HG02798 (cell line): ENCODE measurements around the gene THSD7A.

ENCODE experiments used
- ATAC-seq: cut with Tn5 transposase; IDR thresholded peaks from one replicate; pipeline ENCODE4 v1.9.1; 2021; ENCODE audit warnings: mild to moderate bottlenecking; ENCODE audit not compliant: unreplicated experiment, poor library complexity

Gene THSD7A

DNA sequence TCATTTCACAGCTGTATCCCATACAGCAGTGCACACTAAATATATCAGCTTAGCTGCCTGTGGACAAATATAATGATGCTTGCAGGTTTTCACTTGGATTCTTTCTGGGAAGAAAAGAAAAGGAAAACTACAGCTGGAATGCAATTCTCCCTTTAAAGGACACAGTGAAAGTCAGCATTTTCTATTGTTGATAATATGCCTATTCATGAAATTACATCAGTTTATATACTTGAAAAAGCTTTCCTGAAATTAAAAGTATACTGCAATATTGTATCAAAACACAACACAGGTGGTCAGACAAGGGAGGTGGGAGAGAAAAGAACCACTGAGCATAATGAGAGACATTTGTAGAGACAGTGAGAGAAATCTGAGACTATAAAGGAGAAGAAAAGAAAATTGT lies 20.3 kb downstream of the THSD7A start:
- ATAC-seq, result no peak

DNA sequence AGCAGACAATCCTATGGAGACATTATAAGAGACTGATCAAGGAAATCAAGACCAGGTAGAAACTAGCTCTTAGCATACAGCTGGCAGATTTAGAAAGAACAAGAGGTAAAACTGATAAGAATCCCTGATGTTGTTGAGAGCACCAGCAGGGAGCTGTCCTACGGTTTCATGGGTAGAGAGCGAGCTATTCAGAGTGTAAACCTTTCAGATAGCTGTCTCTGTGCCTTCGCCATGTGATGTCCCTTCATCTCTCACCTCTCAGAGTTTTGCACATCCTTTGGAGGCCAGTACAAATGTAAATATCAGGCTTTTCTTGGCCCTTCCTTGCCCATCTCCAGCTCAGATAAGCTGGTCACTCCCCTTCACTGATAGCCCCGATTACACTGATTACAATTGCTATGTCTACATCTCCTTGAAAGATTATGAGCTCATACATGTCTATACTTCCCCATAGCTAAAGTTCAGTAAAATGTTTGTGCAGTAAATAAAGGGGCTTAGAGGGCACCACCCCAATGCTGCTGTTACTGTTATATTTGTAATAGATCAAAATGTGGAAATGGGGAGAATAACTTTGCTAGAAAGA lies 21.9 kb downstream of the THSD7A start:
- ATAC-seq, result no peak

DNA sequence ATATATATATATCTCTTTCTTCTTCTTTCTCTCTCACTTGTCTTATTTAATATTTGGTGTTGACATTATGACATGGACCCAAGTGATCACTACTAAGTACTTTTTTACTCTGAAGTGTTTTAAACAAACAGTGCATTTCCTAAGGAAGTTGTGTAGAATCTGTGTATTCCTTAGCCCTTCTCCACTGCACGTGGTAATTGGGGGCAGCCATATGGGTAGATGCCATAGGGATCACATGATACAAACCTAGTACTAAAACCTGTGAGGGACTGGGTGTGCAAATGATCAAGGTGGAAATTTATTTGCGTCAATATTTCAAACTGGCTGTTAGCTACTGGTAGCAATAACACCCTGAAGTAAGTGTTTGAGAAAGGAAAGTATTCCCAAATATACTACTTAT lies 25.0 kb downstream of the THSD7A start:
- no peak for ATAC-seq

DNA sequence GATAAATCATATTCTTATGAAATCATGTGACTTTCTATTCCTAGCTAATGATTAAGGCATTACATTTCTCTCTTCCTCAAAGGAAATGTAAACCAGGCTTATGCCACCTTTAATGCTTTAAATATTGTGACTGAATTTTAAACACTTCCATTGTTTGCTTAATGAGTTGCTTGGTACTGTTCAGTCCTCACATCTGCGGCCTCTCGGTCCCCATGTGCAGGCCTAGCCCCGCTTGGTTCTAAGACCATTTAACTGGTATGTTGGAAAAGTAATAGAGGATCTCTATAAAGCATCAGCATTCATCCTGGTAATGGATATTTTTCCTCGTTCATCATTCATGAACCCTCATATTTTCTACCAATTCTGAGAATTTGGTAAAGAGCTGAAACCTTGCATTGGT lies 27.4 kb downstream of the THSD7A start:
- ATAC-seq, result no peak

DNA sequence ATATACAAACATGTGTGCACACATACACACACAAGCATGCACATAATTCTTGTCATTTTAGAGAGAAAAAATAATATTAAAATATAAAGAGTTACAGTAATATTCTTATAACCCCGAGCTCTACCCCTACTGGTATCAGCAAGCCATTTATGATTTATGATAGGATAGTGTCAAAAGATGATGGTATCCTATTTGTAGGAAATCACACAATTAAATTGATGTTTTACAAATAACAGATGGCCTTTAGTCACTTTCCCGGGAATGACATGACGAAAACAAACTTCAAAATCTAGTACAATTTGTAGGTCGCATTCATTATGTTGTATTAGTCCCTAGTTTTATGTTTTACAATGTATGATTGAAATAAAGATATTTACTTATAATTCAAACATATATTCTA lies 36.8 kb downstream of the THSD7A start:
- no peak for ATAC-seq

DNA sequence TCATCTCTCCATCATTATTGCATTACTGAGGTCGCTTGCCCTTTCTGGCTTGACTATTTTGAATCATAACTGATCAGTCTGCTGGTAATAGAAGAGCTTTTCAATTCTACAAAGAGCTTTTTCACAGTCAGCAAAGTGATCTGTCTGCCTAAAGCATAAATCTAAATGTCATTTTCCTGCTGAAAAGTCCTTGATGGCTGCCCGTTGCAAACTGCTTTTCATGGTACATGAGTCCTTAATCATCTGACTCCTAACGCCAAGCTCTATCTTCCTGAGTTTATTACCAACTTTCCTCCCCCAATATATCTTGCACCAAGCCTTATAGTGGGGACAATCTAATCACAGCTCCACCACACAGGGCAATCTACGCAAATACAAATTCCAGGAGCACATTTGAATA lies 39.8 kb downstream of the THSD7A start:
- no peak for ATAC-seq

DNA sequence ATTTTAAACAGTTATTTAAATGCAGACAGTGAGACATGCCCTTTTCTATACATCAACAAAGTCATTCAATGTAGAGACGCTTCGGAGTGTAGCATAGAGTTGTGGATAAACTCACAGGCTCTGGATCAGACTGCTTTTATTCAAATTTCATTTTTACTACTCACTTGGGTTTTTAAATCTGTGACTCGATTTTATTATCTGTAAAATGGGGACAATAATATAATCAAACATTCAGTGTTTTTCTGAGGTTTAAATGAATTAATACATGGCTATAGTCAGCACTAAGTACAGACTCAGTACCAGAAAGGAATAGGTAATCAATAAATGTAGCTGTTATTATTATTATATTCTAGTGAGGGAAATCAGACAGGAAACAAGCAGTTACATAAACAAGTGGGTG lies 43.4 kb downstream of the THSD7A start:
- ATAC-seq, result no peak

DNA sequence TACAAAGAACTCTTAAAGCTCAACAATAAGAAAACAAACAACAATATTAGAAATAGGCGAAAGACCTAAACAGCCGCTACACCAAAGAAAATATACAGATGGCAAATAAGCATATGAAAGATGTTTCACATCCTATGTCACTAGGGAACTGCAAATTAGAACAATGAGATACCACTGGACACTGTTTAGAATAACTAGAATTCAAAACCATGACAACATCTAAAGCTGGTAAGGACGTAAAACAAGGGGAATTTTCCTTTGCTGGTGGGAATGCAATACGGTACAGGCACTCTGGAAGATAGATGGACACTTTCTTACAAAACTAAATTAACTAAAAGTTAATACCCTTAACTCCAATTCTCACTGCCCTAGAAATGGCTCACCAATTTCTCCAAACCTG lies 44.5 kb downstream of the THSD7A start:
- ATAC-seq, result no peak

DNA sequence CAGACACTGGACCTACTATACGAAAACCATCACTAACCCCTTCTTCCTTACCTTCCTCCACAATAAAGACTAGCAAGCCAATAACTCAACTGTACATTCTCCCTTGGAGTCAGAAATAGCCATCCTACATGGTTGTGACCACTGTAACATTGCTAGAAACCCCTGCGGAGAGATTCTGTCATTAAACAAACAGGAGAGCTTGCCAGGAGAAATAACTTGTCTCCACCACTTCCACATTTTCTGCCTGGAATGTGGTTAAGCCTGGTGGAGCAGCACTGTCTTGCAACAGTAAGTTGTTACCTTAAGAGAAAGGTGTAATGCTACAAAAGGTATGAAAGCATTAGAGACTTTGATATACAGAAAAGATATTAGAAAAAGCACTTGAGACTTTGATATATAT lies 45.8 kb downstream of the THSD7A start:
- ATAC-seq, result no peak

DNA sequence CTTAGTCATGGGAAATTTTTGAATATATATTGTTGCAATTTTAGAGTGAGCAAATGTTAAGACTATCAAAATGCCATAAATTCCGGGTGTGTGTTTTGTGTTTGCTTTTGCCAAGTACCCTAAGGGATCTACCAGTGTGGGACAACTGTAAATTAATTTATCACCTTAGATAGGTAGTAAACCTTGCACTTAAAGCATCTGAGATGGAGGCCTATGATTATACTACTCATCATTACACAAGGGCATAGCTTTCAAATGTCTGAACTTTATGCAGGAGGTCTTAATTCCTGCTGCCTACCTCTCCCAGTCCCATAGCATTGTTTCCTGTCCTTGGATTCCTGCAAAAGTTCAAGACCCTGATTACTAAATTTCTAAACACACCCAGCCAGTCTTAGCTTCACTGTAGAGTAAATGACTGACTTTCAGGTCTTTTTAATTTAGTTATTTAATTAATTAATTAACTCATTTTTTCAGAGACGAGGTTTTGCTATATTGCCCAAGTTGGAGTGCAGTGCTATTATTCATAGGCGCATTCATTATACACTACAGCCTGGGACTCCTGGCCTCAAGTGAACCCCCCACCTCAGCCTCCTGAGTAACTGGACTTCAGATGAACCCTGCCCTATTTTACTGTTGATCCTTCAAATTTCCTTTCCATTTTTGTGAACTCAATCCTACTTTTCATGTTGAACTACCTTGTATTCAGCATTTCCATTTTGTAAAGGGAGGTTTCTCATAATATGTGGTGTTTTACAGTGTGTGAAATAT lies 47.0 kb downstream of the THSD7A start:
- ATAC-seq, result no peak

DNA sequence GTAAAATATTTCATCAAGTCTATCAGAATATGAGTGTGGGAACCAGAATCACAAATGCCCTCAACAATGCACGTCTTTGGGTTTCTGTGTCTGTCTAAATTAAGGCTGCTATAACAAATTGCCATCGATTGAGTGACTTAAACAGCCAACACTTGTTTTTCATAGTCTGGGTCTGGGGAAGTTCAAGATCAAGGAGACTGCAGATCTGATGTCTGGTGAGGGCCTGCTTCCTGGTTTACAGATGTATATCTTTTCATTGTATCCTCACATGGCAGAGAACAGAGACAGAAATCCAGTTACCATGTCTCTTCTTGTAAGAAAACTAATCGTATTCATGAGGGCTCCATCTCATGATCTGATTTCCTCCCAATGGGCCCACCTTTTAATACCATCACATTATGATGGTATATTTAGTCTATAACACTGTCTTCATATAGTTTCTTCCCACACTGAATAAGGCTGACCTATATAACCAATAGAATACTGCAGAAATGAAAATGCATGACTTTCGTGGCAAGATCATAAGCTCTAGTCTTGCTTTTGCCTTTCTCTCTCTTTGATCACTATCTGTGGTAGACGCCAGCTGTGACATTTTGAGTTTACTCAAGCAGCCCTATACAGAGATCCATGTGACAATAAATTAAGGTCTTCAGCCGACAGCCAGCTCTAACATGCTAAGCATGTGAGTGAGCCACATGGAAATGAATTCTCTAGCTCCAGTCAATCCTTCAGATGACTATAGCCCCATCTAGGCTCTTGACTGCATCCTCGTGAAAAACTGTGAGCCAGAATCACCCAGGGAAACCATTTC lies 51.9 kb downstream of the THSD7A start:
- no peak for ATAC-seq

DNA sequence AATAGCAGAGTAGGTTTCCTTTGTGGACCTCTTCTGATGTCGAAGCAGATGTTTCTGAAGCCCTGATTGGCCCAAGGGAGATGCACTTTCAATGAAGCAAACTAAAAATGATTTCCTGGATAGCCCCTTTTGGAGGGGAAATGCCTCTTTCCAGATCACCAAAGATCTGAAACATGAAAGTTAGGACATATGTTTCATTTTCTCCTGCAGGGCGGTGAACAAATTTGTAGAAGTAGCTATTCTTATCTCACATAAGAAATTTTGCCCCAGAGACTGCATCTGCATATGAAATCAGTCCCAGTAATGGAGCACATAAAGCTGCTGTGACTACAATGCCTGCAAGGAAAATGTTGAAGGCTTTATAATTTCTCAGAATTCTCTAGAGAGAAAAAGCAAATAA lies 56.0 kb downstream of the THSD7A start:
- no peak for ATAC-seq

DNA sequence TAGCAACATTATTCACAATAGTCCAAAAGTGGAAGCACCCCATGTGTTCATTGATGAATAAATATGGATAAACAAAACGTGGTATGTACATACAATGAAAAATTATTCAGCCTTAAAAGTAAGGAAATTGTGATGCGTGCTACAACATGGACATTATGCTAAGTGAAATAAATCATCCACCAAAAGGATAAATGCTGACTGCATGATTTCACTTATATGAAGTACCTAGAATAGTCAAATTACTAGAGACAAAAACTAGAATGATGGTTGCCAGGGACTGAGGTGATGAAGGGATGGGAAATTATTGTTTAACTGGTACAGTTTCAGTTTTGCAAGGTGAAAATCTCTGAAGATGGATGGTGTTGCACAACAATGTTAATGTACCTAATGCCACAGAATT lies 56.6 kb downstream of the THSD7A start:
- no peak for ATAC-seq

DNA sequence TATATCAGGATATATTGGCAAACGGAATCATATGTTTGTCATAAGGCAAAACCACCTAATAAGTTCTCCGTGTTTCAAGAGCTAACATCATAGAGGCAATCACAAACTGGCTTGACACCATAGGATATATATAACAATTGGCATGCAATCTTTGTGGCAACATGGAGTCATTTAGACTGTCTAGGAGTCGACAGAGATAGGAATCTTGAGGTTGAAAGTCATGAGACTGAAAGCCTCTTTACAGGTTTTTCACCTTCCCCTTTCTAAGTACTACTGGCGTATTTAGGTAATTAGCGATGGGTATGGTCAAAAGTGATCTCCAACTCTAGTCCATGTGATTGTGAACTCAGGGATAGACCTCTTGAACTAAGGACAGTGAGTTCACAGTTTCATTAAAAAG lies 63.7 kb downstream of the THSD7A start:
- ATAC-seq, result no peak

DNA sequence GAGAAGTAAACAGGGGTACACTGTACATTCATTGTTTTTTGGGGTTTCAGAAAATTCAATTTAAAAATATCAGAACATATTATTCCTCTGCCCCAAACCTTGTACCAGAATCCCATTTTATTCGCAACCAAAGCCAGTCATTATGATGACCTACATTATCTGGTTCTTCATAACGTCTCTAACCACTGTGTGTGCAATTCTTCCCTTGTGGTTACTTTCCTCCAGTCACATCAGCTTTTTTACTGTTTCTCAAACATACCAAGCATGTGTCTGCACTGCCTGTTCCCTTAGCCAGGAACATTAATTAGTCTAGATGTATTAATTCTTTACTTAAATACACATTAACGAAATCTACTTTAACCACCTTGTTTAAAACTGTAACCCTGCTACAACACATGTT lies 64.8 kb downstream of the THSD7A start:
- ATAC-seq, result no peak

DNA sequence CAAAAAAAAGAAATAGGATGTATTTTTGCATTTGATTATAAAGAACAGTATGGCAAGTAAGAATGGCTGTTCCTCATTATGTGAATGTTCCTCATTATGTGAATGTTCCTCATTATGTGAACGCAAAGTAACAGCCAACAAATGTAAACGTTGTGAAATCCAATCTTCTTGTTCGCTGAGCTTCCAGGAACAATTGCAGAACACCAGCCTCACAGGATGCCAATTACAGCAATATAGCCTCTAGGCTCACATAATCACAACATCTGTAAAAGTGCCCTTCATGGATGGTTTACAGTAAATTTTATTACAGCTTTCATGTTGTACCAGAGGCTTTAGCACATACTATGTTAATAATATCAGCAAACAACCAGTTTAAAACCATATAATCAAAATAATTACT lies 71.6 kb downstream of the THSD7A start:
- no peak for ATAC-seq

DNA sequence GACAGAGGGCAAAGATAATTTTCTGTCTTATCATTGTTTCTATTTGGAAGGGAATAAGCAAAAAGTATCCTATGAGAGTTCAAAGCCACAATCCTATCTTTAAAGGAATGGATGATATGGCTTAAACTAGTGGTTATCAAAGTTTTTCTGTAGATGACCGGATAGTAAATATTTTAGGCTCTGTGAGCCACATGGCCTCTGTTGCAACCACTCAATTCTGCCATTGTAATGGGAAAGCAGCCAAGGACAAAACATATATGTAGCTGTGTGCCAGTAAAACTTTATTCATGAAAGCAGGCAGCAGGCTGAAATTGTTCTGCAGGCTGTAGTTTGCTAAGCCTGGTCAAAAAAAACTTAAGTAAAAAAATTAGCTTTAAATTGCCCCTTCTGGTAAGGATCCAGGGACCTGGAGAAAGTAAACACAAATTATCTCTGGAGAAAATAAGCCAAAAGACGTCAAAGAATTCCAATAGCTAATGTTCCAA lies 73.3 kb downstream of the THSD7A start:
- ATAC-seq, result no peak

DNA sequence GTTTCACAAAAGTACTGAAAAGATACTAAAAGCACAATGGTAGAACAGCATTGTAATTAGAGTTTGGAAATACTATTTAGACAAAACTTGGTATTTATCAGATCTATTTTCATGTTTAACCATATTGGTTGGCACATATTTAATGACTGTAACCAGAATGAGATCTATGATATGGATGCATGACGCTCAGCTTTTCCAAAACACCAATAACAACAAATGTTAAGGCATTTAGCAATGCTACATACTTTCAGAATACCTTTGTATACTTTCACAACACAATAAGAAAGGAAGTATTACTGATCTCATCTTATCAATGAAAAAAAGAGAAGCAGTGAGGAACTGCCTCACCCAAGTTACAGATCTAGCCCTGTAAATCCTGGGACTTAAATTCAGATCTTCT lies 74.8 kb downstream of the THSD7A start:
- no peak for ATAC-seq

DNA sequence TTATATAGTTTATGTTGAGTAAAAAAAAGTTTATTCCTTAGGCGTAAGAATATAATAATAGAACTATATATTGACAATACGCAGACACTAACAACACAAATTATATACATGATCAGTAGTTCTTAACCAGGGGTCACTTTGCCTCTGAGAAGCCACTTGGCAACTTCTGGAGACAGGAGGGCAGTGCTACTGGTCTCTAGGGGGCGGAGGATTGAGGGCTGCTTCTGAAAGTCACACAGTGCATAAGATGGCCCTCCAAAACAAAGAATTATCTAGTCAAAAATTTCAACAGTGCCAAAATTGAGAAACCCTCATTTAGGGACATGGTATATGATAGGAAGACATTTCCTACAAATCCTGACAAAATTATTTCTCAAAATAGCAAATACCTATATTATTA lies 77.1 kb downstream of the THSD7A start:
- ATAC-seq, result no peak

DNA sequence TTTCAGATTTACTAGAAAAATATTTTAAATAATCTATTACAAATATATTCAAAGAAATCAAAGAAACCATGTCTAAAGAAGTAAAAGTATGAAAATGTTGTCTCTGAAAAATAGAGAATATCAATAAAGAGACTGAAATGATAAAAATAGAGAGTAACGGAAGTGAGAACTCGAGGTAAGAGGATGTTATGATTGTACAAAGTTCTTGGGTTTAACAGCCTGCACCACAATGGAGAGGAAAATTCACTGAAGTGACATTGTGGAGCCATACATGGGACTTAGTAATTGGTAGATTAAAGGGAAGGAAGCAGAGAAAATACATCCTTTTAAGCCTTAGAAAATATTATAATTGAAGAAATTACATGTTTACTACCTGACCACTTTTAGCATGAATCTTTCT lies 77.9 kb downstream of the THSD7A start:
- no peak for ATAC-seq

DNA sequence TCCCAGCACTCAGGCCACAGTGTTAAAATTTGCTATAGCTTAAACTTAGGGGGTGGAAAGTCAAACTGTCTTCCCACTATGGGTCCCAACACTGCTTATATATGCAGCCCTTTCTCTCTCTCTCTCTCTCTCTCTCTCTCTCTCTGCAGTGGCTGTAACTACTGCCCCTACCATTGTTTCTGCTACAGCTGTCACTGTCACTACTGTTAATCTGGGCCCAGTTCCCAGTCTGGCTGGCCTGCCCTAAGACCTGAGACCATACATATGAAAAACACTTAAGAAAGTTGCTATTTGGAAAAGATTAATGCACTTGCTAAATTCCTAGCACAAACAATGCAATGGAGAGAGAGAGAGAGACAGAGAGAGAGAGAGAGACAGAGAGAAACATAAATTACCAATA lies 78.6 kb downstream of the THSD7A start:
- ATAC-seq, result no peak
